ENCODE results near the gene PCDHGA9. TPM values are rescaled to one million over a fixed set of nuclear protein-coding genes. Genes with fewer than 3 reads are reported as not detected.
"Not testable (repeated sequence)": the region's sequence is repeated elsewhere in the genome, so short reads cannot be mapped to it uniquely, and the experiment has no call there.

Gene PCDHGA9
- total RNA-seq, 2 donors from 2014 or later, result 0.23 TPM; not detected in 1

- H3K36me3 Mint-ChIP-seq, result peaks cover 52 to 53% of the 10 kb centered on the region in 2 donors
- ATAC-seq, result no peak
- no peak overlapping the region for H3K27ac Mint-ChIP-seq
- H3K9me3 Mint-ChIP-seq, result peaks cover 18 to 33% of the 10 kb centered on the region in 2 donors
- no peak for DNase-seq (ENCODE audit: low spot score in 2 of 2)
Measured at GRCh38 chr5:141374627-141375026, 28.0 kb upstream of the PCDHGA9 start.

GRCh38 chr5:141375444-141376155, 27.0 kb upstream of the PCDHGA9 start:
- peaks cover 46 to 51% of the 10 kb centered on the region in 2 donors for H3K36me3 Mint-ChIP-seq
- not testable (repeated sequence) for DNase-seq (ENCODE audit: low spot score in 2 of 2); ATAC-seq; H3K27ac Mint-ChIP-seq
- peaks cover 18 to 32% of the 10 kb centered on the region in 2 donors for H3K9me3 Mint-ChIP-seq

DNA sequence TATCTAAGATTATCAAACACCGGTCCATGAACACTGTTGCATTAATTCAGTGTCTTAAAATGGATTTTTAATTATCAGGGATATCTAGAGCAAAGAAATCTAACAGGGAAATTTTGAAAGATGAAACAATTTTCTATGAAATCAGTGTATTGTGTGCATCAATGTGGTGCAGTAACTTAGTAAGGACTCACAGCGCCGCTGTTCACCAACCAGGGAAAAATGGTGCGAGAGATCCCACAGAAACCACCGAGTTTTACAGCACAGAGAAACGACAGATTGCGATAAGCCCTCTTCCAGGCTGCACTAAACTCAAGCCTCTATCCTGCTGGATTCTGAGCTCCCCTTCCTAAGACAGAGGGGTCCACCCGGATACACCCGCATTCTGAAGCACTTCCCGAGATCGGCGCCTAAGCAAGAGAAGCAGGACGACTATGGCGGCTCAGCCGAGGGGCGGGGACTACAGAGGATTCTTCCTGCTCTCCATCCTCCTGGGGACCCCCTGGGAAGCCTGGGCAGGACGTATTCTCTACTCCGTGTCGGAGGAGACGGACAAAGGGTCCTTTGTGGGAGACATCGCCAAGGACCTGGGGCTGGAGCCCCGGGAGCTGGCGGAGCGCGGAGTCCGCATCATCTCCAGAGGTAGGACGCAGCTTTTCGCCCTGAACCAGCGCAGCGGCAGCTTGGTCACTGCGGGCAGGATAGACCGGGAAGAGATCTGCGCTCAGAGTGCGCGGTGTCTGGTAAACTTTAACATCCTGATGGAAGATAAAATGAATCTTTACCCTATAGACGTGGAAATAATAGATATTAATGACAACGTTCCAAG, 19.9 kb upstream of the PCDHGA9 start, which contains the start of gene PCDHGA7:
PCDHGA7 (plus strand) TSS at position 274 of the 826 bp plus-strand sequence; CDS start at position 432, 158 bp downstream.
- ATAC-seq, result no peak
- DNase-seq (ENCODE audit: low spot score in 2 of 2), result no peak
- Mint-ChIP-seq H3K36me3 (peaks cover 30 to 31% of the 10 kb centered on the region in 2 donors), H3K27ac (peak within 1 kb of the TSS in 1 of 2 donors; percentile 44), H3K9me3 (peaks cover 4% of the 10 kb centered on the region in 2 donors)

DNA sequence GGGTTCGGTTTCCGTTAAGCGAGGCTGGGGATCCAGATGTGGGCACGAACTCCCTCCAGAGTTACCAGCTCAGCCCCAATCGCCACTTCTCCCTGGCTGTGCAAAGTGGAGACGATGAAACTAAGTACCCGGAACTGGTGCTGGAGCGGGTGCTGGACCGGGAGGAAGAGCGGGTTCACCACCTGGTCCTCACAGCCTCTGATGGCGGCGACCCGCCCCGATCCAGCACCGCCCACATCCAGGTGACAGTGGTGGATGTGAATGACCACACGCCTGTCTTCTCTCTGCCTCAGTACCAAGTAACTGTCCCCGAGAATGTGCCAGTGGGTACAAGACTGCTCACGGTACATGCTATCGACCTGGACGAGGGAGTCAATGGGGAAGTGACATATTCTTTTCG, 19.2 kb upstream of the PCDHGA9 start:
- no peak overlapping the region for H3K27ac Mint-ChIP-seq
- no peak for ATAC-seq

DNA sequence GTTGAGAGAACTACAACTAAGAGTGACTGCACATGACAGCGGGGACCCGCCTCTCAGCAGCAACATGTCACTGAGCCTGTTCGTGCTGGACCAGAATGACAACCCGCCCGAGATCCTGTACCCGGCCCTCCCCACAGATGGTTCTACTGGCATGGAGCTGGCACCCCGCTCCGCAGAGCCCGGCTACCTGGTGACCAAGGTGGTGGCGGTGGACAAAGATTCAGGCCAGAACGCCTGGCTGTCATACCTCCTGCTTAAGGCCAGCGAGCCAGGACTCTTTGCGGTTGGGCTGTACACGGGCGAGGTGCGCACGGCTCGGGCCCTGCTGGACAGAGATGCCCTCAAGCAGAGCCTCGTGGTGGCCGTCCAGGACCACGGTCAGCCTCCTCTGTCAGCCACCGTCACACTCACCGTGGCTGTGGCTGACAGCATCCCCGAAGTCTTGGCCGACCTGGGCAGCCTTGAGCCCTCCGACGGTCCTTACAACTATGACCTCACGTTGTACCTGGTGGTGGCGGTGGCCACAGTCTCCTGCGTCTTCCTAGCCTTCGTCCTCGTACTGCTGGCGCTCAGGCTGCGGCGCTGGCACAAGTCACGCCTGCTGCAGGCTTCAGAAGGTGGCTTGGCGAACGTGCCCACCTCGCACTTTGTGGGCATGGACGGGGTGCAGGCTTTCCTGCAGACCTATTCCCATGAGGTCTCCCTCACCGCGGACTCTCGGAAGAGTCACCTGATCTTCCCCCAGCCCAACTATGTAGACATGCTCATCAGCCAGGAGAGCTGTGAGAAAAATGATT, 17.9 kb upstream of the PCDHGA9 start:
- DNase-seq (ENCODE audit: low spot score in 2 of 2) (no peak), ATAC-seq (no peak)
- Mint-ChIP-seq H3K9me3 (peaks cover 12 to 14% of the 10 kb centered on the region in 2 donors), H3K36me3 (peaks cover 44 to 46% of the 10 kb centered on the region in 2 donors), H3K27ac (no peak overlapping the region)

More for the DNA sequence above, 19.2 kb upstream of the PCDHGA9 start:
- Mint-ChIP-seq H3K36me3 (peaks cover 33% of the 10 kb centered on the region in 2 donors), H3K9me3 (peaks cover 4 to 6% of the 10 kb centered on the region in 2 donors)
- DNase-seq (ENCODE audit: low spot score in 2 of 2), result no peak

DNA sequence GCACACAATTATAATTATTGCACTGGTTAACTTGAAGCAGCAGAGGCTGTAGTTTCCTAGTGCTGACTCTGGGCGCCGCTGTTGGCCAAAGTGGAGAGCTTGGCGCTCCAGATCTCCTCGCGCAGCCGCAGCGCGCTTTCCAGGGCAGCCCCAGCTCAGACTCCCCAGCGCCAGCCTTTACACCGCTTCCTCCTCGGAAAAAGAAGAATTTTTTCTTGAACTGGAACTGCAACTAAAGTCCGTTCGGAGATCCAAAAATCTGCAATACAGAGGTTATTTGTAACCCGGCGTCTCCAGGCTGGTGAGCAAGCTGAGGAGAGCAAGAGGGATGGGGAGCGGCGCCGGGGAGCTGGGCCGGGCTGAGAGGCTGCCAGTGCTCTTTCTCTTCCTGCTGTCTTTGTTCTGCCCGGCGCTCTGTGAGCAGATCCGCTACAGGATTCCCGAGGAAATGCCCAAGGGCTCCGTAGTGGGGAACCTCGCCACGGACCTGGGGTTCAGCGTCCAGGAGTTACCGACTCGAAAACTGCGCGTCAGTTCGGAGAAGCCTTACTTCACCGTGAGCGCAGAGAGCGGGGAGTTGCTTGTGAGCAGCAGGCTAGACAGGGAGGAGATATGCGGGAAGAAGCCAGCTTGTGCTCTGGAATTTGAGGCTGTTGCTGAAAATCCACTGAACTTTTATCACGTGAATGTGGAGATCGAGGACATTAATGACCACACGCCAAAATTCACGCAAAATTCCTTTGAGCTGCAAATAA, 14.8 kb upstream of the PCDHGA9 start, which contains the start of gene PCDHGB4:
PCDHGB4 (plus strand) TSS at position 142 of the 755 bp plus-strand sequence; CDS start at position 329, 187 bp downstream.
- peaks cover 51 to 53% of the 10 kb centered on the region in 2 donors for H3K36me3 Mint-ChIP-seq
- DNase-seq (ENCODE audit: low spot score in 2 of 2); H3K27ac Mint-ChIP-seq: not testable (repeated sequence)
- peak; percentile 68 to 75 for ATAC-seq
- H3K9me3 Mint-ChIP-seq, result peaks cover 19 to 25% of the 10 kb centered on the region in 2 donors

DNA sequence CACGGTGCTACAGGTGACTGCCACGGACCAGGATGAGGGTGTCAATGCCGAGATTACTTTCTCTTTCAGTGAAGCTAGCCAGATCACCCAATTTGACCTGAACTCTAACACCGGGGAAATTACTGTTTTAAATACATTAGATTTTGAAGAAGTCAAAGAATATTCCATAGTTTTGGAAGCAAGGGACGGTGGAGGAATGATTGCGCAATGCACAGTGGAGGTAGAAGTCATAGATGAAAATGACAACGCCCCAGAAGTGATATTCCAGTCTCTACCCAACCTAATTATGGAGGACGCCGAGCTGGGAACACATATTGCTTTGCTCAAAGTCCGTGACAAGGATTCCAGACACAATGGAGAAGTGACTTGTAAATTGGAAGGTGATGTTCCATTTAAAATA, 13.9 kb upstream of the PCDHGA9 start:
- no peak for DNase-seq (ENCODE audit: low spot score in 2 of 2)
- Mint-ChIP-seq H3K36me3 (peaks cover 49 to 53% of the 10 kb centered on the region in 2 donors), H3K27ac (no peak overlapping the region), H3K9me3 (peaks cover 15 to 23% of the 10 kb centered on the region in 2 donors)
- ATAC-seq, result no peak

DNA sequence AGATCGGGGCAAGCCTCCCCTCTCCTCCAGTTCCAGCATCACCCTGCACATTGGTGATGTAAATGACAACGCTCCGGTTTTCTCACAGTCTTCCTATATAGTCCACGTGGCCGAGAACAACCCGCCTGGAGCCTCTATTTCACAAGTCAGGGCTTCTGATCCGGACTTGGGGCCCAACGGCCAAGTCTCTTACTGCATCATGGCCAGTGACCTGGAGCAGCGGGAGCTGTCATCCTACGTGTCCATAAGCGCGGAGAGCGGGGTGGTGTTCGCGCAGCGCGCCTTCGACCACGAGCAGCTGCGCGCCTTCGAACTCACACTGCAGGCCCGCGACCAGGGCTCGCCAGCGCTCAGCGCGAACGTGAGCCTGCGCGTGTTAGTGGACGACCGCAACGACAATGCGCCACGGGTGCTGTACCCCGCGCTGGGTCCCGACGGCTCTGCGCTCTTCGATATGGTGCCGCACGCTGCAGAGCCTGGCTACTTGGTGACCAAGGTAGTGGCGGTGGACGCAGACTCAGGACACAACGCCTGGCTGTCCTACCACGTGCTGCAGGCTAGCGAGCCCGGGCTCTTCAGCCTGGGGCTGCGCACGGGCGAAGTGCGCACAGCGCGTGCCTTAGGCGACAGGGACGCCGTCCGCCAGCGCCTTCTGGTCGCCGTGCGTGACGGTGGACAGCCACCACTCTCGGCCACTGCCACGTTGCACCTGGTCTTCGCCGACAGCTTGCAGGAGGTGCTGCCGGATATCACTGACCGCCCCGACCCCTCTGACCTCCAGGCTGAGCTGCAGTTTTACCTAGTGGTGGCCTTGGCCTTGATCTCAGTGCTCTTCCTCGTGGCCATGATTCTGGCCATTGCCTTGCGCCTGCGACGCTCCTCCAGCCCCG, 13.2 kb upstream of the PCDHGA9 start:
- Mint-ChIP-seq H3K27ac (peak overlapping the region in 1 of 2 donors; percentile 44), H3K9me3 (peaks cover 21 to 27% of the 10 kb centered on the region in 2 donors), H3K36me3 (peaks cover 50 to 56% of the 10 kb centered on the region in 2 donors)
- no peak for DNase-seq (ENCODE audit: low spot score in 2 of 2)
- ATAC-seq, result no peak

DNA sequence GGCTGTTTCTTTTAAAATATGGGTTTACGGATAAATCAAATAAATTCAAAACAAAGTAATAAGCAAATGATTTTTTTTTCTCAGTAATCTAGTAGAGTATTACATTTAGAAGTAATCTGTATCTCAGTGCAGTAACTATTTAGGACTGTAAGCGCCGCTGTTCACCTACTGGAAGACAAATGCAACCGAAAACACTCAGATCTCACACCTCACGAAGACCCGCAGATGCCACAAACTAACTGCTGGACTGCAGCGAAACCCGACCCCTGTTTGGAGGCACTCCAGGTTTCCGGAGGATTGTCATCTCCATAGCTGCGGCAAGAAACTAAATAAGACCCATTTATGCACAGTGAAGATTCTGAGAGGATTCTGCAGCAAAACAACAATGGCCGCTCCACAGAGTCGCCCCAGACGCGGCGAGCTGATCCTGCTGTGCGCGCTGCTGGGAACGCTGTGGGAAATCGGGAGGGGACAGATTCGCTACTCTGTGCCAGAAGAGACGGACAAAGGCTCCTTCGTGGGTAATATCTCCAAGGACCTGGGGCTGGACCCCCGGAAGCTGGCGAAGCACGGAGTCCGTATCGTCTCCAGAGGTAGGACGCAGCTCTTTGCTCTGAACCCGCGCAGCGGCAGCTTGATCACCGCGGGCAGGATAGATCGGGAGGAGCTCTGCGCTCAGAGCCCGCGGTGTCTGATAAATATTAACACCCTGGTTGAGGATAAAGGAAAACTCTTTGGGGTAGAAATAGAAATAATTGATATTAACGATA, 10.0 kb upstream of the PCDHGA9 start, which contains the start of gene PCDHGA8:
PCDHGA8 (plus strand) TSS at position 205 of the 770 bp plus-strand sequence; CDS start at position 386, 181 bp downstream.
- H3K27ac Mint-ChIP-seq, result no peak within 1 kb of the TSS
- peaks cover 21 to 27% of the 10 kb centered on the region in 2 donors for H3K9me3 Mint-ChIP-seq
- ATAC-seq (no peak), DNase-seq (ENCODE audit: low spot score in 2 of 2) (no peak)
- H3K36me3 Mint-ChIP-seq, result peaks cover 46 to 51% of the 10 kb centered on the region in 2 donors

GRCh38 chr5:141393267-141393666, 9.3 kb upstream of the PCDHGA9 start:
- peaks cover 45 to 48% of the 10 kb centered on the region in 2 donors for H3K36me3 Mint-ChIP-seq
- H3K27ac Mint-ChIP-seq, result no peak overlapping the region
- ATAC-seq, result no peak
- H3K9me3 Mint-ChIP-seq, result peaks cover 20 to 27% of the 10 kb centered on the region in 2 donors
- DNase-seq (ENCODE audit: low spot score in 2 of 2), result no peak

GRCh38 chr5:141394401-141395187, 8.0 kb upstream of the PCDHGA9 start:
- H3K36me3 Mint-ChIP-seq, result peaks cover 41 to 46% of the 10 kb centered on the region in 2 donors
- ATAC-seq; DNase-seq (ENCODE audit: low spot score in 2 of 2): not testable (repeated sequence)
- H3K27ac Mint-ChIP-seq, result peak overlapping the region in 1 of 2 donors; percentile 5
- peaks cover 11 to 20% of the 10 kb centered on the region in 2 donors for H3K9me3 Mint-ChIP-seq

GRCh38 chr5:141397756-141398551, 4.6 kb upstream of the PCDHGA9 start, which contains the start of gene PCDHGB5:
Gene PCDHGB5 (plus strand): TSS chr5:141397947. CDS start chr5:141398128, 181 bp downstream.
- peak; percentile 71 to 82 for ATAC-seq
- not testable (repeated sequence) for H3K27ac Mint-ChIP-seq; DNase-seq (ENCODE audit: low spot score in 2 of 2)
- Mint-ChIP-seq H3K36me3 (peaks cover 40 to 49% of the 10 kb centered on the region in 2 donors), H3K9me3 (peaks cover 10 to 12% of the 10 kb centered on the region in 2 donors)
